Mesothelial cell of epicardium (in vitro differentiated cells): ENCODE measurements around the gene BID. TPM values are rescaled to one million over a fixed set of nuclear protein-coding genes. Genes with fewer than 3 reads are reported as not detected.

ENCODE experiments used
- DNase-seq, 2 experiments: peaks; one replicate each; pipeline ENCODE4 v3.0.0; 2021; ENCODE audit warnings: low spot score in 2 of 2; ENCODE audit not compliant: unreplicated experiment in 2 of 2
- H3K27ac Mint-ChIP-seq: 2 replicates; pipeline ENCODE4 v1.8.0; 2021; ENCODE audit warnings: mixed read lengths
- H3K27me3 Mint-ChIP-seq: 2 replicates; pipeline ENCODE4 v1.8.0; 2021; ENCODE audit warnings: low read depth, mixed read lengths
- H3K36me3 Mint-ChIP-seq: 2 replicates; pipeline ENCODE4 v1.8.0; 2021; ENCODE audit warnings: mixed read lengths
- H3K4me1 Mint-ChIP-seq: 2 replicates; pipeline ENCODE4 v1.8.0; 2021; ENCODE audit warnings: mixed read lengths
- H3K4me3 Mint-ChIP-seq: 2 replicates; pipeline ENCODE4 v1.8.0; 2021; ENCODE audit warnings: mild to moderate bottlenecking, moderate library complexity, mixed read lengths
- H3K9me3 Mint-ChIP-seq: 2 replicates; pipeline ENCODE4 v1.8.0; 2021; ENCODE audit warnings: mixed read lengths
- CTCF ChIP-seq: fragments of 200-600 bp; sonication (generic); IDR thresholded peaks from one replicate; pipeline ENCODE4 v1.5.0; 2021; ENCODE audit warnings: antibody characterized with exemption; ENCODE audit not compliant: unreplicated experiment
- total RNA-seq: library from RNA; stranded (reverse); gene quantifications from 3 replicates; pipeline ENCODE4 v1.2.1, GENCODE V29; 2021

The BID gene
- total RNA-seq, 1 donor from 2014 or later = 29.9 TPM

DNA sequence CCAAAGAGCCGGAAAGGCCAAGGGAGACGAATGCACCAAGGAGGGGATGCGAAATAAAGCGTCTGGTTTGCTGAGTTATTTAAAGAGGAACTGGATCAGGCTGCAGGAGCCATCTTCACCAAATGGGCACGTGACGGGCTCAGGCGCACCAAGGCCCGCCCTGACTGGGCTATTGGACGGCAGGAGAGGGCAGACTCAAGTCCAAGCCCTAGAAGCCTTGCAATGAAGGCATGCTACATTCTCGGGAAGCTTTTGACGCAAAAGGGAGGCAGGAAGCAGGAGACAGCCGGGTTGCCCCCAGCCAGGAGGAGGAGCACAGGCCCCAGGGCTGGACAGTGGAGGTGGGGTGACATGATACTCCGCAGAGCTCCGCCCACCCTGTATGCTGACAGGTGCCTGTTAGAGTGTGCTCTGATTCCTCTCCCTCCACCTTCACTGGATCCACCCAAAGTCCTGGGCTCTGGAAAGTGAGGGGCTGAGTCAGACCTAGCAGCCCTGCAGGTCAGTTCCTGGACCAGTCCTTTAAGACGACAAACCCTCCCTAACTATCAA is 41.5 kb upstream of the BID start:
- no peaks in the 10 kb centered on the region for H3K27me3 Mint-ChIP-seq
- no peak for DNase-seq
- H3K36me3 Mint-ChIP-seq = peaks cover 13% of the 10 kb centered on the region
- TF ChIP-seq CTCF = no peak
- no peak overlapping the region for H3K4me3 Mint-ChIP-seq
- H3K27ac Mint-ChIP-seq = no peak overlapping the region
- H3K9me3 Mint-ChIP-seq = no peaks in the 10 kb centered on the region
- no peaks in the 10 kb centered on the region for H3K4me1 Mint-ChIP-seq

GRCh38 chr22:17814830-17815229 is 40.6 kb upstream of the BID start:
- peaks cover 15% of the 10 kb centered on the region for H3K36me3 Mint-ChIP-seq
- no peak overlapping the region for H3K4me3 Mint-ChIP-seq
- H3K27me3 Mint-ChIP-seq = no peaks in the 10 kb centered on the region
- H3K9me3 Mint-ChIP-seq = no peaks in the 10 kb centered on the region
- TF ChIP-seq CTCF = no peak
- no peak overlapping the region for H3K27ac Mint-ChIP-seq
- no peaks in the 10 kb centered on the region for H3K4me1 Mint-ChIP-seq
- DNase-seq = no peak

GRCh38 chr22:17814084-17814483 is 39.8 kb upstream of the BID start:
- H3K27me3 Mint-ChIP-seq = no peaks in the 10 kb centered on the region
- H3K4me1 Mint-ChIP-seq = peaks cover 2% of the 10 kb centered on the region
- H3K9me3 Mint-ChIP-seq = no peaks in the 10 kb centered on the region
- no peak overlapping the region for H3K27ac Mint-ChIP-seq
- peaks cover 11% of the 10 kb centered on the region for H3K36me3 Mint-ChIP-seq
- no peak for DNase-seq
- H3K4me3 Mint-ChIP-seq = no peak overlapping the region
- no peak for TF ChIP-seq CTCF

DNA sequence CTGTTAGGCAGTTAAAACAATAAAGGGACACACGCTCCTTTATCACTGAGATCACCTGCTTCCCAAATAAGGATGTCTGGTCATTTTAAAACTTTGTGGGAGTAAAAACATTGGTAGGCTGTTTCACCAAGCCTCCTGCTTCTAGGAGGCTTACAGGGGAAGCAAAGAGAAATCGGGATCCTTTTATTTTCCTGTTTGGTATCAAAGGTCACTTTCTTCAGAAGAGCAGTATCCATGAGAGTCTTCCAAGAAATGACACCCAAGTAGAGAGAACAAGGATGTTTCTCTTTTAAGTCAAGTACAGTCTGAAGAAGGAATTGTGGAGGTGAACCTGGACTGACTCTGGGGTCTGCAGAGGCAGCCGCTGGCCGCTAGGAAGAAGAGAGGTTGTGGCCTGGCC is 36.9 kb upstream of the BID start:
- no peak overlapping the region for H3K27ac Mint-ChIP-seq
- H3K36me3 Mint-ChIP-seq = peaks cover 18% of the 10 kb centered on the region
- H3K4me3 Mint-ChIP-seq = no peak overlapping the region
- H3K4me1 Mint-ChIP-seq = peaks cover 20% of the 10 kb centered on the region
- TF ChIP-seq CTCF = no peak
- no peak for DNase-seq
- H3K9me3 Mint-ChIP-seq = no peaks in the 10 kb centered on the region
- no peaks in the 10 kb centered on the region for H3K27me3 Mint-ChIP-seq

DNA sequence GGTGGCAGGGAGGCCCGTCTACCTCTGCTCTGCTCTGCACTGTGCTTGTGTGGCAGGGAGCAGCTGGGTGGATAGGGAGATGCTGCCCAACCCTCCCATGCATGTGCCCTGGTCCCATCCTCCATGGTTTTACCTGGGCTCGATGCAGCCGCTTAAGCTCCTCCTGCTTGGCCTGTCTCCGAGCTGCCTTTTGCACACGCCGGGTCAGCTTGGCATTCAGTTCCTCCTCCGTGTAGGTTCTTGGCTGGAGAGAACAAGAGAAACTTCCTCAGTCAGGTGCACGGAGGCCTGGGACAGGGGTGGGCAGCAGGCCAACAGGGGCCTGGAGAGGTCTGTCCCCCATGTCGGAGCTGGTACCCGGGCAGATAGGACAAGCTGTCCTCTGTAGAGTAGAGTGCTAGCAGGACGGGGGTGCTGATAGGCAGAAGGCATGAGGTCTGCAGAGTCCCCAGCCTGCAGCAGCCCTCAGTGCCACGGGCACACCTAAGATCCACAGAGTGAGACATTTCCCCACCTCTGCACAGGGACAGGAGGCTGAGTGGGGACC is 36.4 kb upstream of the BID start:
- no peak for TF ChIP-seq CTCF
- DNase-seq = no peak
- H3K27me3 Mint-ChIP-seq = no peaks in the 10 kb centered on the region
- peaks cover 20% of the 10 kb centered on the region for H3K4me1 Mint-ChIP-seq
- no peak overlapping the region for H3K27ac Mint-ChIP-seq
- peaks cover 18% of the 10 kb centered on the region for H3K36me3 Mint-ChIP-seq
- H3K9me3 Mint-ChIP-seq = no peaks in the 10 kb centered on the region
- H3K4me3 Mint-ChIP-seq = no peak overlapping the region
